Mammary epithelial cell (primary cell): Measurements from ENCODE around the gene PFKL.

Experiments
- EZH2 ChIP-seq: IDR thresholded peaks from 2 replicates; pipeline ENCODE4 v1.6.1; 2012; ENCODE audit warnings: low read length, inconsistent platforms, borderline replicate concordance
- TF ChIP-seq, protein P1 (sequence below), 2 donors: IDR thresholded peaks in 1 of 2; conservative IDR thresholded peaks in 1 of 2; 2 replicates each; pipeline ENCODE4 v1.5.1; 2011 to 2012; ENCODE audit warnings: inconsistent platforms in 2 of 2, low read length in 2 of 2, mild to moderate bottlenecking in 2 of 2, control low read depth in 1 of 2, low read depth in 1 of 2; ENCODE audit not compliant: insufficient read depth in 1 of 2; ENCODE audit errors: extremely low read depth in 1 of 2

DNA sequence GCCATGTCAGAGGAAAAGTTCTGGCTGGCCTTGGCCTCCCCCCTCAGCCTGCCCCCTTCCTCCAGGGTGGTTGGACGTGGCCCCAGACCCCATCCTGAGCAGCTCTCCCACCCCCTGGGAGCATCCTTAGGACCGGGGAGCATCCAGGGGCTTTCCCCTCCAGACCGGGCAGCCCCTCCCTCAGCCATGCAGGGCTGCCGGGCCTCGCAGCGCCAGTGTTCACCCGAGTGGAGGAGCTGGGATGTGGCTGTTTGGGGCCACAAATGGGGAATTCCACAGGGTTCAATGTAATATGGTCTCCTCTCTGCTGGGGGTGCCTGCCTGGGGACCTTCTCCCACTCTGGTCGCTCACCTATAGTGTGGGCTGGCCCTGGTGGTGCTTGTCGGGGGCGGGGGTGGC is 4.2 kb upstream of the PFKL start:
- TF ChIP-seq, protein P1, sequence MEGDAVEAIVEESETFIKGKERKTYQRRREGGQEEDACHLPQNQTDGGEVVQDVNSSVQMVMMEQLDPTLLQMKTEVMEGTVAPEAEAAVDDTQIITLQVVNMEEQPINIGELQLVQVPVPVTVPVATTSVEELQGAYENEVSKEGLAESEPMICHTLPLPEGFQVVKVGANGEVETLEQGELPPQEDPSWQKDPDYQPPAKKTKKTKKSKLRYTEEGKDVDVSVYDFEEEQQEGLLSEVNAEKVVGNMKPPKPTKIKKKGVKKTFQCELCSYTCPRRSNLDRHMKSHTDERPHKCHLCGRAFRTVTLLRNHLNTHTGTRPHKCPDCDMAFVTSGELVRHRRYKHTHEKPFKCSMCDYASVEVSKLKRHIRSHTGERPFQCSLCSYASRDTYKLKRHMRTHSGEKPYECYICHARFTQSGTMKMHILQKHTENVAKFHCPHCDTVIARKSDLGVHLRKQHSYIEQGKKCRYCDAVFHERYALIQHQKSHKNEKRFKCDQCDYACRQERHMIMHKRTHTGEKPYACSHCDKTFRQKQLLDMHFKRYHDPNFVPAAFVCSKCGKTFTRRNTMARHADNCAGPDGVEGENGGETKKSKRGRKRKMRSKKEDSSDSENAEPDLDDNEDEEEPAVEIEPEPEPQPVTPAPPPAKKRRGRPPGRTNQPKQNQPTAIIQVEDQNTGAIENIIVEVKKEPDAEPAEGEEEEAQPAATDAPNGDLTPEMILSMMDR (conservative IDR thresholded peaks at IDR 0.05 in 1 of 2, IDR thresholded peaks at IDR 0.05 in 1 of 2; ENCODE audit: extremely low read depth in 1 of 2, insufficient read depth in 1 of 2, low read depth in 1 of 2, low read length in 2 of 2): no peak
- no peak for TF ChIP-seq EZH2
